ENCODE data around the gene PRKG1.

DNA sequence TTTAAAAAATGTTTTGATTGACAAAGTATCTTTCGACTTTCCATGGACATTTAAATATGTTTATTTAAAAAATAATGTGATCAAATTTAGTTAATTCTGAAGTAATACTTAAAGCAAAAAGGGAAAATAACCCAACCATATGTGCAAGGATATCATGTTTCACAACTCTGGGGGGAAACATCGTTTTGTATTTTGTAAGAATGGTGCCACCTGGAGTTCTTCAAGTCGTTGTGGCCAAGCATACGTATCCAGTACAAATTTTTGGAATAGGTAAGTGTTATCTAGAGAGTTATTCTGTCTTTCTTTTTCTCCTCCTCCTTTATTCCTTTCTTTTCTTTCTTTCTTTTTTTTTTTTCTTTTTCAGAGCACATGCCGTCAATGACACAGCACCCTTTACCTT is 801.3 kb downstream of the PRKG1 start:
- TF ChIP-seq CTCF (IDR thresholded peaks at IDR 0.05; ENCODE audit: insufficient read depth, low read length, poor library complexity, severe bottlenecking) (no peak), EZH2phosphoT487 (conservative IDR thresholded peaks at IDR 0.05; ENCODE audit: low read length) (no peak)
